Tibial nerve (tissue), 3 donors: ENCODE measurements around the gene UBE2I.

Experiments
- CTCF ChIP-seq, 5 experiments: fragments of 200-600 bp in 3 of 5; fragments of 450-650 bp in 2 of 5; sonication (generic) in 3 of 5; IDR thresholded peaks; one replicate each; pipeline ENCODE4 v1.5.1; 2016 to 2019; ENCODE audit warnings: antibody characterized with exemption in 5 of 5, mild to moderate bottlenecking in 3 of 5, moderate library complexity in 2 of 5
- POLR2A ChIP-seq, 2 donors: fragments of 450-650 bp; IDR thresholded peaks; one replicate each; pipeline ENCODE4 v1.6.1; 2017; ENCODE audit warnings: antibody characterized with exemption in 2 of 2, mild to moderate bottlenecking in 2 of 2, moderate library complexity in 2 of 2

DNA sequence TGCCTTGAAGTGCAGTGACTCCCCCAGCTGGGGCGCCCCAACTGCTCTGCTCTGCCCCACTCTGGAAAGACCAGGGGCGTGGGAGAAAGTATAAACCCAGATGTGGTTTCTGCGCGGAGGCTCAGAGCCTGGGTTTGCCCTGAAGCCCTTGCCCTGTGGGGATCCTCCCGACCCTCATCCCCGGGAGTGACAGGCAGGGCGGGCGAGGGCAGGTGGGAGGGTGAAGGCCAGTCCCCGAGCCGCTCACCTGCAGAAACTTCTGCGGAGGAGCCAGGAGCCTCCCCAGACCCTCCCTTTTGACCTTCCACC, 49.7 kb upstream of the UBE2I start:
- TF ChIP-seq CTCF (IDR thresholded peaks at IDR 0.05) (no peak), POLR2A (IDR thresholded peaks at IDR 0.05) (no peak)
